OCI-LY7 (cell line): ENCODE measurements around the gene SERPINA12. TPM values are rescaled to one million over a fixed set of nuclear protein-coding genes. Genes with fewer than 3 reads are reported as not detected.
"Not testable (repeated sequence)": the region's sequence is repeated elsewhere in the genome, so short reads cannot be mapped to it uniquely, and the experiment has no call there.

Experiments
- BruUV-seq: library from RNA; stranded (reverse); fragments of 400-500 nt; replicated peaks from 2 replicates; lab custom pipeline; 2021; lab: Mats Ljungman, UMichigan
- CTCF ChIA-PET: fragments of 300-600 bp; sonication (Branson Sonifier 250); formaldehyde crosslinking; loops from one replicate; lab custom pipeline; 2022; ENCODE audit warnings: antibody characterized with exemption; ENCODE audit not compliant: unreplicated experiment; lab: Charles Lee
- POLR2A ChIA-PET: fragments of 300-600 bp; sonication (Branson Sonifier 250); formaldehyde crosslinking; loops from one replicate; lab custom pipeline; 2022; ENCODE audit warnings: antibody characterized with exemption; lab: Charles Lee
- DNase-seq: peaks from one replicate; pipeline ENCODE4 v3.0.0-alpha.2; 2015; ENCODE audit warnings: low spot score
- H2AFZ ChIP-seq: fragments of 200-600 bp; sonication (generic), shearing (Covaris generic); 2 replicates; pipeline ENCODE4 v1.6.1; 2014; ENCODE audit warnings: mild to moderate bottlenecking, antibody characterized with exemption, low read length, moderate library complexity
- H3K27ac ChIP-seq: fragments of 200-600 bp; sonication (generic); 2 replicates; pipeline ENCODE4 v1.5.1; 2014; ENCODE audit warnings: mixed run types, low read depth, mild to moderate bottlenecking, moderate library complexity, low read length, inconsistent platforms; ENCODE audit not compliant: poor library complexity, severe bottlenecking
- H3K36me3 ChIP-seq: fragments of 200-600 bp; sonication (generic); 2 replicates; pipeline ENCODE4 v1.6.1; 2014; ENCODE audit warnings: mild to moderate bottlenecking, antibody characterized with exemption, low read length, moderate library complexity, mixed read lengths; ENCODE audit not compliant: insufficient read depth
- H3K4me1 ChIP-seq: fragments of 200-600 bp; sonication (generic); 2 replicates; pipeline ENCODE4 v1.5.1; 2014; ENCODE audit warnings: mild to moderate bottlenecking, low read length; ENCODE audit not compliant: insufficient read depth, poor library complexity, severe bottlenecking
- H3K4me2 ChIP-seq: fragments of 200-600 bp; sonication (generic); 2 replicates; pipeline ENCODE4 v1.6.1; 2014; ENCODE audit warnings: mild to moderate bottlenecking, low read length
- H3K4me3 ChIP-seq: fragments of 200-600 bp; sonication (generic); 2 replicates; pipeline ENCODE4 v1.5.1; 2014; ENCODE audit warnings: mild to moderate bottlenecking, low read depth, low read length; ENCODE audit not compliant: poor library complexity, severe bottlenecking
- H3K79me2 ChIP-seq: fragments of 200-600 bp; sonication (generic); 2 replicates; pipeline ENCODE4 v1.6.1; 2016; ENCODE audit warnings: low read depth, mild to moderate bottlenecking, low read length, moderate library complexity, mixed read lengths; ENCODE audit not compliant: insufficient read depth
- H3K9me2 ChIP-seq: fragments of 200-600 bp; sonication (generic); 2 replicates; pipeline ENCODE4 v1.6.1; 2016; ENCODE audit warnings: mild to moderate bottlenecking, low read length, mixed read lengths; ENCODE audit not compliant: insufficient read depth
- H3K9me3 ChIP-seq: fragments of 200-600 bp; sonication (generic); 2 replicates; pipeline ENCODE4 v1.6.1; 2014; ENCODE audit warnings: mild to moderate bottlenecking, mixed run types, low read length, mixed read lengths
- H4K20me1 ChIP-seq: fragments of 200-600 bp; sonication (generic); 2 replicates; pipeline ENCODE4 v1.6.1; 2014; ENCODE audit warnings: mild to moderate bottlenecking, antibody characterized with exemption, low read length, moderate library complexity, mixed read lengths; ENCODE audit not compliant: insufficient read depth
- EZH2phosphoT487 ChIP-seq: fragments of 200-600 bp; sonication (generic); IDR thresholded peaks from 2 replicates; pipeline ENCODE4 v1.6.1; 2018; ENCODE audit warnings: low read depth, borderline replicate concordance, mild to moderate bottlenecking, mixed run types, antibody characterized with exemption, low read length, moderate library complexity, mixed read lengths
- intact Hi-C: fragments of 100-400 bp; cut with micrococcal nuclease; formaldehyde crosslinking; loops from one replicate; pipeline ENCODE4 v1.10.0; 2022; ENCODE audit not compliant: unreplicated experiment
- total RNA-seq, 2 experiments: library from RNA; depleted of rRNA in 1 of 2; stranded (reverse); fragments of >200 nt in 1 of 2; shearing (Covaris generic) in 1 of 2; gene quantifications; 2 replicates each; pipeline ENCODE4 v1.2.3, GENCODE V29; 2014 to 2022
- TF ChIP-seq, protein P1 (sequence below): fragments of 200-600 bp; sonication (generic); conservative IDR thresholded peaks from 2 replicates; pipeline ENCODE4 v1.5.1; 2014; ENCODE audit warnings: mild to moderate bottlenecking, antibody characterized with exemption, low read length, moderate library complexity, mixed read lengths

The SERPINA12 gene
- total RNA-seq, 2 experiments from 2014 or later: not detected

DNA sequence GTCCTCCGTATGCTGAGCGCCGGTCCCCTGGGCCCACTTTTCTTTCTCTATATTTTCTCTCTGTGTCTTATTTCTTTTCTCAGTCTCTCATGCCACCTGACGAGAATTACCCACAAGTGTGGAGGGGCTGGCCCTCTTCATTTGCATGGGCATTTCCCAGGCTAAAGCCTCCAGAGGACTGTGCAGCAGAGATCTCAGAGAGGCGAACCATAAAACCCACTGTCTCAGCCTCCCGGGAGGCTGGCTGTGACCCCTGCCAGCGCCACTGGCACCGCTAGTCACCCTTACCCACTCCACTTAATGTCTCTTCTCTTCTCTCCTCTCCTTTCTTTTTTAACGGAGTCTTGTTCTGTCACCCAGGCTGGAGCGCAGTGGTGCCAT, 26.2 kb downstream of the SERPINA12 start:
- Histone ChIP-seq H3K27ac (no peak overlapping the region), H3K36me3 (no peaks in the 10 kb centered on the region), H3K79me2 (no peaks in the 10 kb centered on the region), H4K20me1 (no peaks in the 10 kb centered on the region), H3K4me2 (no peak overlapping the region), H3K9me2 (no peaks in the 10 kb centered on the region), H2AFZ (no peak overlapping the region), H3K4me1 (no peaks in the 10 kb centered on the region), H3K4me3 (no peak overlapping the region), H3K9me3 (no peaks in the 10 kb centered on the region)
- CTCF ChIA-PET: no interaction called here
- TF ChIP-seq EZH2phosphoT487: no peak
- TF ChIP-seq, protein P1, sequence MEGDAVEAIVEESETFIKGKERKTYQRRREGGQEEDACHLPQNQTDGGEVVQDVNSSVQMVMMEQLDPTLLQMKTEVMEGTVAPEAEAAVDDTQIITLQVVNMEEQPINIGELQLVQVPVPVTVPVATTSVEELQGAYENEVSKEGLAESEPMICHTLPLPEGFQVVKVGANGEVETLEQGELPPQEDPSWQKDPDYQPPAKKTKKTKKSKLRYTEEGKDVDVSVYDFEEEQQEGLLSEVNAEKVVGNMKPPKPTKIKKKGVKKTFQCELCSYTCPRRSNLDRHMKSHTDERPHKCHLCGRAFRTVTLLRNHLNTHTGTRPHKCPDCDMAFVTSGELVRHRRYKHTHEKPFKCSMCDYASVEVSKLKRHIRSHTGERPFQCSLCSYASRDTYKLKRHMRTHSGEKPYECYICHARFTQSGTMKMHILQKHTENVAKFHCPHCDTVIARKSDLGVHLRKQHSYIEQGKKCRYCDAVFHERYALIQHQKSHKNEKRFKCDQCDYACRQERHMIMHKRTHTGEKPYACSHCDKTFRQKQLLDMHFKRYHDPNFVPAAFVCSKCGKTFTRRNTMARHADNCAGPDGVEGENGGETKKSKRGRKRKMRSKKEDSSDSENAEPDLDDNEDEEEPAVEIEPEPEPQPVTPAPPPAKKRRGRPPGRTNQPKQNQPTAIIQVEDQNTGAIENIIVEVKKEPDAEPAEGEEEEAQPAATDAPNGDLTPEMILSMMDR: no peak
- no TSS peak for BruUV-seq
- intact Hi-C loops: no loop called here
- POLR2A ChIA-PET: no interaction called here
- DNase-seq: no peak

DNA sequence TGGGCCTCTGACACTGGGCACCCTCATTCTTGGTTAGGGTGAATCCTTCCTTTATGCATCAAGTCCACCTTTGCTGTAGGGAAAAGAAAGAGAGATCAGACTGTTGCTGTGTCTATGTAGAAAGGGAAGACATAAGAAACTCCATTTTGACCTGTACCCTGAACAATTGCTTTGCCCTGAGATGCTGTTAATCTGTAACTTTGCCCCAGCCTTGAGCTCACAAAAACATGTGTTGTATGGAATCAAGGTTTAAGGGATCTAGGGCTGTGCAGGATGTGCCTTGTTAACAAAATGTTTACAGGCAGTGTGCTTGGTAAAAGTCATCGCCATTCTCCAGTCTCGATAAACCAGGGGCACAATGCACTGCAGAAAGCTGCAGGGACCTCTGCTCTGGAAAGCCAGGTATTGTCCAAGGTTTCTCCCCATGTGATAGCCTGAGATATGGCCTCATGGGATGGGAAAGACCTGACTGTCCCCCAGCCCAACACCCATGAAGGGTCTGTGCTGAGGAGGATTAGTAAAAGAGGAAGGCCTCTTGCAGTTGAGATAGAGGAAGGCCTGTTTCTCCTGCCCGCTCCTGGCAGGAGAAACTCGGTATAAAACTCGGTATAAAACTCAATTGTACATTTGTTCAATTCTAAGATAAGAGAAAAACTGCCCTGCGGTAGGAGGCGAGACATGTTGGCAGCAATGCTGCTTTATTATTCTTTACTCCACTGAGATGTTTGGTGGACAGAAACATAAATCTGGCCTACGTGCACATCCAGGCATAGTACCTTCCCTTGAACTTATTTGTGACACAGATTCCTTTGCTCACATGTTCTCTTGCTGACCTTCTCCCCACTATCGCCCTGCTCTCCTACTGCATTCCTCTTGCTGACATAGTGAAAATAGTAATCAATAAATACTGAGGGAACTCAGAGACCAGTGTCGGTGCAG, 26.9 kb downstream of the SERPINA12 start:
- H3K4me3 ChIP-seq, H3K4me1 ChIP-seq, H3K9me3 ChIP-seq, CTCF ChIA-PET, H3K27ac ChIP-seq, DNase-seq, H3K36me3 ChIP-seq, H2AFZ ChIP-seq, intact Hi-C loops, H3K79me2 ChIP-seq, BruUV-seq, POLR2A ChIA-PET, H4K20me1 ChIP-seq, H3K9me2 ChIP-seq, H3K4me2 ChIP-seq: not testable (repeated sequence)

DNA sequence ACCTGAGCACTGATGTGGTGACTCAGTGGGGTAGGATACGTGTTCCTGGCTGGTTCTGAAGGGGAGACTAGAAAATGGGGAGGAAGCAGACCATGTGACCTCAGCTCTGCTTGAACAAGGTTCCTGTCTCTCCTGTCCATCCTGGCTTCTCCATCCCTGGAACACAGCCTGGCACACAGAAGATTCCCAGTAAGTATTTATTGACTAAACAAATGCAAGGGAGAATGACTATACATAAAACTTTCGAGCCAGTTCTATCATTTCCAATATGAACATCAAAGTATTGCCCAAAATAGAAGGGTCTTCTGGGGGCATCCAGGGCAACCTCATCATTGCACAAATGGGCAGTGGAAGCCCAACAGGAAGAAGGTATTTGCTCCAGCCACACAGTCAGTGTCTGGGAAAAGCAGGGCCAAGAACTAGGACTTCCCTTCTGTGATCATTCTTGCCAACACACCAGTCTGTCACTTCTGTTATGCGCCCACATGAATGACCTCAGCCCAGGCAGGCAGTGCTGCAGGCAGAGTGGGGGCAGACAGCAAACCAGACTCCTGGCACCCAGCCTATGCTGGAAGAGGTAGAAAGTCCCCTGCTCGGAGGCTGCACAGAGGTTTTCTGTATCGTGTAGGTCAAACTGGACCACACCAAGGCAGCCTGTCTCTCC, 27.7 kb downstream of the SERPINA12 start:
- TF ChIP-seq EZH2phosphoT487: no peak
- TF ChIP-seq, protein P1: no peak
- DNase-seq: no peak
- Histone ChIP-seq H3K36me3 (no peaks in the 10 kb centered on the region), H3K27ac (no peak overlapping the region), H3K4me2 (no peak overlapping the region), H3K4me3 (no peak overlapping the region), H4K20me1 (no peaks in the 10 kb centered on the region), H3K4me1 (no peaks in the 10 kb centered on the region), H3K79me2 (no peaks in the 10 kb centered on the region), H3K9me3 (no peaks in the 10 kb centered on the region), H2AFZ (no peak overlapping the region), H3K9me2 (no peaks in the 10 kb centered on the region)
- POLR2A ChIA-PET: no interaction called here
- CTCF ChIA-PET: no interaction called here
- no TSS peak for BruUV-seq
- intact Hi-C loops: no loop called here
